RWPE2 (cell line): ENCODE measurements around the gene MSI2.

Experiments
- ATAC-seq: fragments of 200-7000 bp; cut with Tn5 transposase; 3 replicates; pipeline ENCODE4 v1.9.1; 2021; ENCODE audit warnings: low read depth
- DNase-seq: peaks from one replicate; pipeline ENCODE4 v3.0.0-alpha.2; 2020; ENCODE audit warnings: low spot score
- H3K27ac ChIP-seq: fragments of 450-650 bp; 2 replicates; pipeline ENCODE4 v1.5.1; 2017; ENCODE audit warnings: mild to moderate bottlenecking; ENCODE audit not compliant: poor library complexity, severe bottlenecking
- H3K27me3 ChIP-seq: fragments of 250-450 bp; sonication (Bioruptor Pico); 2 replicates; pipeline ENCODE4 v1.5.1; 2021; ENCODE audit warnings: mild to moderate bottlenecking, moderate library complexity; ENCODE audit not compliant: insufficient read depth, poor library complexity, severe bottlenecking
- H3K36me3 ChIP-seq: fragments of 250-450 bp; sonication (Bioruptor Pico); 2 replicates; pipeline ENCODE4 v1.5.1; 2020; ENCODE audit warnings: low read depth, mild to moderate bottlenecking, moderate library complexity
- H3K4me1 ChIP-seq: fragments of 250-450 bp; sonication (Bioruptor Pico); 2 replicates; pipeline ENCODE4 v1.5.1; 2021; ENCODE audit warnings: mild to moderate bottlenecking, moderate library complexity; ENCODE audit not compliant: insufficient read depth, poor library complexity, severe bottlenecking
- H3K4me3 ChIP-seq: fragments of 250-450 bp; sonication (Bioruptor Pico); 2 replicates; pipeline ENCODE4 v1.5.1; 2021; ENCODE audit warnings: mild to moderate bottlenecking, moderate library complexity; ENCODE audit not compliant: severe bottlenecking
- H3K9me3 ChIP-seq: fragments of 250-450 bp; sonication (Bioruptor Pico); 2 replicates; pipeline ENCODE4 v1.5.1; 2021; ENCODE audit warnings: mild to moderate bottlenecking, moderate library complexity; ENCODE audit not compliant: severe bottlenecking
- CTCF ChIP-seq: fragments of 450-650 bp; IDR thresholded peaks from one replicate; pipeline ENCODE4 v1.5.1; 2017; ENCODE audit warnings: mild to moderate bottlenecking, moderate library complexity; ENCODE audit not compliant: poor library complexity, severe bottlenecking

MSI2 gene

GRCh38 chr17:57251211-57251787, 5.0 kb upstream of the MSI2 start:
- Histone ChIP-seq H3K4me3 (no peak overlapping the region), H3K36me3 (no peaks in the 10 kb centered on the region), H3K27me3 (no peaks in the 10 kb centered on the region), H3K27ac (no peak overlapping the region), H3K4me1 (no peaks in the 10 kb centered on the region), H3K9me3 (peaks cover 4% of the 10 kb centered on the region)
- no peak for TF ChIP-seq CTCF
- no peak for ATAC-seq
- DNase-seq = no peak

DNA sequence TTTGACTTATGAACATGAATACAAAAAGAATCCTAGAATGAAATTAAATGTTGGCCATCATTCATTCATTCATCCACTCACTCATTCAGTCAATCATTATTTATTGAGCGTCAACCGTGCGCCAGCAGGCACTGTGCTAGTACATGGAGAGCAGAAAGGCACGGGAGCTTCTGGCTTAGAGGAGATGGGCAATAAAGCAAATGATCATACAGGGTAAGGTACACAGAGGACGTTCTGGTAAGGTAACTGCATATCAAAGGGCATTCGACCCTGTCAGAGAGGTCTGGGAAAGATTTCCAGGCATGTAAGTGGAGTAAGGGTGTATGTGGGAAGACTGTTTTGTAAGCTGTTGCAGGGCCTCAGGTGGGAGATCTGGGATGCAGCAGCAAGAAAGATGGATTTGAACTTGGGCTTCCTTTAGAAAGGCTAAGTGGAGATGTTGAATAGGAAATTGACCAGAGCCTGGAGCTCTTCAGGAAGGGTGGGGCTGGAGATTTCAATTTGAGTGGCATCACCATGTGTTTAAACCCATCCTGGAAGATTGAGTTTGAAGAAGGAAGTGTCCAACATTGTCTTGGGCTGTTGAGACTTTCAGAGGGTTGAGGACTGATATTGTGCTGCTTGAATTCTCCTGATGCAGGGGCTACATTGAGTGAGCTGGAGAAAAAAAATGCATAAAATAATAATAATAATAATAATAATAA, 2.8 kb upstream of the MSI2 start:
- Histone ChIP-seq H3K27me3 (no peaks in the 10 kb centered on the region), H3K36me3 (no peaks in the 10 kb centered on the region), H3K4me3 (no peak overlapping the region), H3K27ac (no peak overlapping the region), H3K9me3 (peaks cover 4% of the 10 kb centered on the region), H3K4me1 (no peaks in the 10 kb centered on the region)
- DNase-seq (no peak), ATAC-seq (no peak)
- no peak for TF ChIP-seq CTCF

DNA sequence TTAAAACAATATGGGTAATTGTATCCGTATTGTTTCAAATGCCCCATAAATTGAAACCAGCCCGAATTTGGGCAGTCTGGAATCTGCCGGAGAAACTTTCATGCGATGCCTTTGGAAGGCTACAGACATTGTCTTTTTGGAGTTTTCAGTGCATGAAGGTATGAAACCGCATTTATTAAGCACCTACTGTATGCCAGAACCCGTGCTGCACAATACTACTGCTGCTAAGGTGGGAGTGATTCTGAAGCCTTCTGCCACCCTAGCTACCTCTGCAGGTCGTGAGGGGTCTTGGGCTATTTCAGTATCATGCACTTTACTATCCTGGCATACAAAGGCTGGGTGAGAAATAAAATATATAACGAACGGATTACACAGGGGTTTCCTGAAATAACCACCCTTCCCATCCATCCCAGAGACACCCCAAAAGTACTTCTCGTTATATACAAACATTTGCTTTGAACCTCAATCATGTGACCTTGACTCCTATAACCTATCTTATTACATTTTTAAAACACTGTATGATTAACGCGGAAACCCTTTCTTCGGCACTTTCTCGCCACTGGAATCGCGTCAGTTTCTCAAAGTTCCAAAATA, 1.0 kb upstream of the MSI2 start:
- H3K9me3 ChIP-seq = peaks cover 4% of the 10 kb centered on the region
- no peak for DNase-seq
- no peak for TF ChIP-seq CTCF
- H3K4me3 ChIP-seq = peak overlapping the region; percentile 80
- no peak for ATAC-seq
- H3K27me3 ChIP-seq = no peaks in the 10 kb centered on the region
- peak overlapping the region; percentile 54 for H3K27ac ChIP-seq
- H3K4me1 ChIP-seq = peaks cover 15% of the 10 kb centered on the region
- H3K36me3 ChIP-seq = peaks cover 13% of the 10 kb centered on the region

- TF ChIP-seq CTCF = no peak
- Histone ChIP-seq H3K27me3 (no peaks in the 10 kb centered on the region), H3K36me3 (peaks cover 27% of the 10 kb centered on the region), H3K4me3 (peak overlapping the region; percentile 80), H3K9me3 (no peaks in the 10 kb centered on the region), H3K4me1 (peaks cover 15% of the 10 kb centered on the region), H3K27ac (peak overlapping the region; percentile 54)
- peak; percentile 28 for ATAC-seq
- no peak for DNase-seq
Measured at GRCh38 chr17:57256708-57257112, 387 bp downstream of the MSI2 start.
